ENCODE measurements around the gene APOL5. TPM values are rescaled to one million over a fixed set of nuclear protein-coding genes. Genes with fewer than 3 reads are reported as not detected.

The APOL5 gene
- total and polyA plus RNA-seq, 2 donors (not counting 1 experiment from before 2014, with no cell fraction given) = 0.06 TPM; not detected in 1

GRCh38 chr22:35734517-35734827, 16.8 kb downstream of the APOL5 start:
- Histone ChIP-seq H3K4me2 (ENCODE audit: extremely low read depth, insufficient read depth, low read length) (no peak overlapping the region), H3K4me3 (replicated peaks in 1 of 4; ENCODE audit: control extremely low read depth in 1 of 4, insufficient read depth in 1 of 4, low read depth in 3 of 4, low read length in 4 of 4) (no peak overlapping the region), H3K9me3 (ENCODE audit: control insufficient read depth, insufficient read depth, low read depth, low read length) (no peaks in the 10 kb centered on the region), H4K20me1 (ENCODE audit: control insufficient read depth, extremely low read depth, insufficient read depth, low read length) (no peaks in the 10 kb centered on the region), H3K27me3 (ENCODE audit: control insufficient read depth, insufficient read depth, low read length) (no peaks in the 10 kb centered on the region), H3K36me3 (ENCODE audit: control insufficient read depth, insufficient read depth, low read length) (peaks cover 14% of the 10 kb centered on the region), H3K9ac (ENCODE audit: insufficient read depth, low read length) (no peak overlapping the region), H3K4me1 (ENCODE audit: control insufficient read depth, extremely low read depth, insufficient read depth, low read length) (peaks cover 2% of the 10 kb centered on the region), H2AFZ (ENCODE audit: low read length) (no peak overlapping the region), H3K27ac (ENCODE audit: insufficient read depth, low read length) (no peak overlapping the region), H3K79me2 (ENCODE audit: control insufficient read depth, insufficient read depth, low read length) (no peaks in the 10 kb centered on the region)
- no peak for DNase-seq (ENCODE audit: low read depth in 2 of 2)
- TF ChIP-seq, protein P1, sequence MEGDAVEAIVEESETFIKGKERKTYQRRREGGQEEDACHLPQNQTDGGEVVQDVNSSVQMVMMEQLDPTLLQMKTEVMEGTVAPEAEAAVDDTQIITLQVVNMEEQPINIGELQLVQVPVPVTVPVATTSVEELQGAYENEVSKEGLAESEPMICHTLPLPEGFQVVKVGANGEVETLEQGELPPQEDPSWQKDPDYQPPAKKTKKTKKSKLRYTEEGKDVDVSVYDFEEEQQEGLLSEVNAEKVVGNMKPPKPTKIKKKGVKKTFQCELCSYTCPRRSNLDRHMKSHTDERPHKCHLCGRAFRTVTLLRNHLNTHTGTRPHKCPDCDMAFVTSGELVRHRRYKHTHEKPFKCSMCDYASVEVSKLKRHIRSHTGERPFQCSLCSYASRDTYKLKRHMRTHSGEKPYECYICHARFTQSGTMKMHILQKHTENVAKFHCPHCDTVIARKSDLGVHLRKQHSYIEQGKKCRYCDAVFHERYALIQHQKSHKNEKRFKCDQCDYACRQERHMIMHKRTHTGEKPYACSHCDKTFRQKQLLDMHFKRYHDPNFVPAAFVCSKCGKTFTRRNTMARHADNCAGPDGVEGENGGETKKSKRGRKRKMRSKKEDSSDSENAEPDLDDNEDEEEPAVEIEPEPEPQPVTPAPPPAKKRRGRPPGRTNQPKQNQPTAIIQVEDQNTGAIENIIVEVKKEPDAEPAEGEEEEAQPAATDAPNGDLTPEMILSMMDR (conservative IDR thresholded peaks at IDR 0.05 in 1 of 2, IDR thresholded peaks at IDR 0.05 in 1 of 2; ENCODE audit: low read depth in 1 of 2, low read length in 2 of 2) = no peak

GRCh38 chr22:35735542-35735941, 17.9 kb downstream of the APOL5 start:
- Histone ChIP-seq H3K9ac (ENCODE audit: insufficient read depth, low read length) (no peak overlapping the region), H3K4me1 (ENCODE audit: control insufficient read depth, extremely low read depth, insufficient read depth, low read length) (peaks cover 2% of the 10 kb centered on the region), H3K79me2 (ENCODE audit: control insufficient read depth, insufficient read depth, low read length) (no peaks in the 10 kb centered on the region), H3K4me2 (ENCODE audit: extremely low read depth, insufficient read depth, low read length) (no peak overlapping the region), H3K36me3 (ENCODE audit: control insufficient read depth, insufficient read depth, low read length) (peaks cover 14% of the 10 kb centered on the region), H3K9me3 (ENCODE audit: control insufficient read depth, insufficient read depth, low read depth, low read length) (no peaks in the 10 kb centered on the region), H2AFZ (ENCODE audit: low read length) (no peak overlapping the region), H3K27me3 (ENCODE audit: control insufficient read depth, insufficient read depth, low read length) (no peaks in the 10 kb centered on the region), H3K4me3 (replicated peaks in 1 of 4; ENCODE audit: control extremely low read depth in 1 of 4, insufficient read depth in 1 of 4, low read depth in 3 of 4, low read length in 4 of 4) (no peak overlapping the region), H3K27ac (ENCODE audit: insufficient read depth, low read length) (no peak overlapping the region), H4K20me1 (ENCODE audit: control insufficient read depth, extremely low read depth, insufficient read depth, low read length) (no peaks in the 10 kb centered on the region)
- no peak for TF ChIP-seq EZH2 (IDR thresholded peaks at IDR 0.05; ENCODE audit: low read length, missing control alignments)
- TF ChIP-seq, protein P1 (conservative IDR thresholded peaks at IDR 0.05 in 1 of 2, IDR thresholded peaks at IDR 0.05 in 1 of 2; ENCODE audit: low read depth in 1 of 2, low read length in 2 of 2) = no peak
- no peak for DNase-seq (ENCODE audit: low read depth in 2 of 2)

- Histone ChIP-seq H3K4me2 (ENCODE audit: extremely low read depth, insufficient read depth, low read length) (no peak overlapping the region), H3K79me2 (ENCODE audit: control insufficient read depth, insufficient read depth, low read length) (no peaks in the 10 kb centered on the region), H3K9ac (ENCODE audit: insufficient read depth, low read length) (no peak overlapping the region), H3K4me1 (ENCODE audit: control insufficient read depth, extremely low read depth, insufficient read depth, low read length) (peaks cover 5% of the 10 kb centered on the region), H3K27ac (ENCODE audit: insufficient read depth, low read length) (no peak overlapping the region), H4K20me1 (ENCODE audit: control insufficient read depth, extremely low read depth, insufficient read depth, low read length) (no peaks in the 10 kb centered on the region), H3K4me3 (replicated peaks in 1 of 4; ENCODE audit: control extremely low read depth in 1 of 4, insufficient read depth in 1 of 4, low read depth in 3 of 4, low read length in 4 of 4) (no peak overlapping the region), H3K9me3 (ENCODE audit: control insufficient read depth, insufficient read depth, low read depth, low read length) (no peaks in the 10 kb centered on the region), H3K27me3 (ENCODE audit: control insufficient read depth, insufficient read depth, low read length) (no peaks in the 10 kb centered on the region), H2AFZ (ENCODE audit: low read length) (no peak overlapping the region), H3K36me3 (ENCODE audit: control insufficient read depth, insufficient read depth, low read length) (peaks cover 14% of the 10 kb centered on the region)
- TF ChIP-seq, protein P1 (conservative IDR thresholded peaks at IDR 0.05 in 1 of 2, IDR thresholded peaks at IDR 0.05 in 1 of 2; ENCODE audit: low read depth in 1 of 2, low read length in 2 of 2) = no peak
- no peak for TF ChIP-seq EZH2 (IDR thresholded peaks at IDR 0.05; ENCODE audit: low read length, missing control alignments)
- DNase-seq (ENCODE audit: low read depth in 2 of 2) = no peak
Observed at GRCh38 chr22:35736166-35736565, 18.5 kb downstream of the APOL5 start.
